RKO (cell line): Measurements from ENCODE around the gene KNDC1.
"Not testable (repeated sequence)": the region's sequence is repeated elsewhere in the genome, so short reads cannot be mapped to it uniquely, and the experiment has no call there.

ENCODE experiments used
- DNase-seq: peaks from one replicate; pipeline ENCODE4 v3.0.0-alpha.2; 2016; ENCODE audit warnings: low spot score

The KNDC1 gene

GRCh38 chr10:133259602-133259989, 99.6 kb downstream of the KNDC1 start:
- DNase-seq, result no peak

DNA sequence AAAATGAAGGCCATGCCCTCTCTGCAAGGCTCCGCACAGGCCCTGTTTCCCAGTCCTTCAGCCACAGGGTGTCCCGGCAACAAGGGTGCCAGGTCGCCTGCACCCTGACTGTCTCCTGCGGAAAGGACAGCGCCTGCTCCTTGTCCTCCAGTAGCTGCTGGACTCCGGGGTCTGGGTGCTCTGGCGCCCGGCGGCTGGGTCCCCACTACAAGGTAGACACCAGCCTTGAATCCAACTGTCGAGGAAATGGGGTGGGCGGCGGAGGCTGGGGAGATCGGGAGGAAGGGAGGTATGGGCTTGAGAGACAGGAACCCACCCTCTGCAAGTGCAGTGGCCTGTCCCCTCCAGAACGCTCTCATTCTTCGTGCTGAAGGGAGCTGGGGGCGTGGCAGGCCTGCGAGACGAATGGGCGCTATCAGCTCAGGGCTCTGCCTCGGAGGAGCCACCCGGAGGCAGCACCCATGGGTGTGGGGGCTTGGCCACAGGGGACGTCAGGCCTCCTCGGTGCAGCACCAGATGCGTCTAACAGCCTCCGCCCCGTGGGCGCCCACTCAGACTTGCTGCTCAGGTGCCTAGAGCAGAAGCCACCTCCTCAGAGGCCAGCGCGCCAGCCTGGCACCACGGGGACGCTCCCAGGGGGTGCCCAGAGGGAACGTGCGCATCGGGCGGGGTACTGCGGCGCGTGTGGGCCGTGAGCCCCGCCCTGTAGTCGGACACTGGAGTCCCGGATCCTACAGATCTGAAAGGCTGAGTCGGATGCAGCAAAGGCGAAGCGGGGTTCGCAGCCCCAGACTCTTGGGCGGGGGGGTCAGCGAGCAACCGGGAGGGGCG, 101.1 kb downstream of the KNDC1 start:
- peak; percentile 67 for DNase-seq

DNA sequence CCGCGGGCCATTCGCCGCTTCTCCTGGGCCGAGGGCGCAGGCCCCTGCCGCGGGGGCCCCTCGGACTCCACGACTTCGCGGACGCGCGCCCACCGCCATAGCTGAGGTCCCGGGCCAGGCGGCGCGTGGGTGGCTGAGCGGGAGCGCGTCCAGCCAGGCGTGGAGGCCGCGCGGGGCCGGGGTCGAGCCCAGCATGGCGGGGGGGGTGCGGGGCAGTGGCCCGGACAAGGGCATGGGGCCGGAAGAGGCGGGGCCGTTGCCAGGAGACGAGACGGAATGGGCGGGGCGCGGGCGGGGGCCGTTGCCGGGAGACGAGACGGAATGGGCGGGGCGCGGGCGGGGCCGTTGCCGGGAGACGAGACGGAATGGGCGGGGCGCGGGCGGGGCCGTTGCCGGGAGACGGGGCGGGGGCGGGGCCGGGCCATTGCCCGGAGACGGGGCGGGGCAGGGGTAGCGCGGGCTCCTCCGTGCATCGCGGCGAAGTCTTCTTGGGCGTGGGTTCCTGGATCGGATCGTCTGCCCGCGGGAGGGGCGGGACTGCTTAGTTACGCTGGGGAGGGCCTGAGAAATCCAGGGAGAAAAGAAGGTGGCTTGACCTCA, 101.8 kb downstream of the KNDC1 start:
- peak; percentile 79 for DNase-seq

DNA sequence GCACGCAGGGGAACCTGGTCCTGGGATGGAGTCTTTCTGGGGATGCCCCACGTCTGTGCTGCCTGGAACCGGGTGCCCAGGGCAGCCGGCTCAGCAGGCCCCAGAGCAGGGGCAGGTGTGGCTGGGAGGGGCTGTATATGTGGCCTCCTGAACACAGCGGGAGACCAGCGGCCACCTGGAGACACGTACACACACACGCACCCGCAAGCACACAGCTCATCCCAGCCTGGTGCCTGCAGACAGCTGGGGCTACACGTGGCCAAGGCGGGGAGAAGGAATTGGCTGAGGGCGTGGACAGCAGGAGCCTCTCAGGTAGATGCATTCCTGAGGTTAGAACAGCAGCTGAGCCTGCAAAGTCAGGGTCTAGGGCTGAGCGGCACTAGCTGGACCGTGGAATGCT, 102.7 kb downstream of the KNDC1 start:
- no peak for DNase-seq

- no peak for DNase-seq
These were observed 103.7 kb downstream of the KNDC1 start for GRCh38 chr10:133263674-133264073.

- DNase-seq, result no peak
These were observed 104.4 kb downstream of the KNDC1 start for GRCh38 chr10:133264461-133264860.

GRCh38 chr10:133265052-133265451, 105.0 kb downstream of the KNDC1 start:
- not testable (repeated sequence) for DNase-seq

DNA sequence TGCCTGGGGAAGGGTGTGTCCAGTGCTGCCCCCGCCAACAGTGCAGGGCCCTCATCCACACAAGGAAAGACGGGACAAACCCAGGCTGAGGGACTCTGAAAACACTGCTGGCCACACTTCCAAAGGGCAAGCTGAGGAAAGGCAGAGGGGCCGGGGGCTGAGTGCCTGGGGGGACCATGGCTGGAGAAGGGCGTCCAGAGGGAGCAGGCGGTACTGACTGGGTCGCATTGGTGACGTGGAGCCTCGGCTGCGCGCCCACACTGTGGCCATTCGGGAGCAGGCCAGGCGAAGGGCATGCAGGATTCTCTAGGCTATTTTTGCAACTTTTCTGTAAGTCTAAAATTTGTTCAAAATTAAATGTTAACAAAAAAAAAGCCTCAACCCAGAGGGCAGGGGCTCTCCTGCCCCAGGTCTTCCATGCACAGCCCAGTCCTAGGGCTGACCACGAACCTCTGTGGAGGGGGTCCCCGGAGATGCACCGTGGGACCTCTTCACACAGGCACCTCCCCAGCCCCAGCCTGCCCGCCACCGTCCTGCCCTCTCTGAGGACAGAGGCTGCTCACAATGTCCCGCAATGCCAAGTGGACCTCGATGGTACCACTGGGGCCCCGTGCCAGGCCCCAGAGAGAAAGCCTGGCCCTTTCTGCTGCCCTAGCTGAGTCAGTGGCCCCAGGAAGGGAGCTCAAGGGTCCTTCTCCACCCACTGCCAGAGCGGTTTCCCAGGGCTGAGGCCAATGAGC, 106.2 kb downstream of the KNDC1 start:
- no peak for DNase-seq

GRCh38 chr10:133267293-133267692, 107.3 kb downstream of the KNDC1 start:
- no peak for DNase-seq

DNA sequence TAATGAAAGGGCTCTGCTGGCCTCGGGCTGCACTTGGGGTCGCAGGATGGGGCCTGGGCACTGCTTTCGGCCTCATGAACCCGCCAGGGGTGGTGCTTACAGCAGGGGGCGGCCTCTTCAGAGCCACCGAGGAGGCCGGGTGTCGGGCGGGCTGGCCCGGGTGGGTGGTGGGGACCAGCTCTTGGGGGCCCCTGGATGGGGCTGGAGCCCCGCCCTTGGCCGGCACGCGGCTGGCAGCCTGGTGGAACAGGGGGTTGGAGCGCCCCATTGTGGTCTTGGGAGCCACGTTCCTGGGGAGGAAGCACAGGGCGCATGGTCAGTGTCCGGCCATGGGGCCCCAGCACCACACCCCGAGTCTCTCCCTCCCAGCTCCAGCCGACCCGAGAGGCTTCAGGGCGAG, 107.8 kb downstream of the KNDC1 start:
- DNase-seq, result no peak

DNA sequence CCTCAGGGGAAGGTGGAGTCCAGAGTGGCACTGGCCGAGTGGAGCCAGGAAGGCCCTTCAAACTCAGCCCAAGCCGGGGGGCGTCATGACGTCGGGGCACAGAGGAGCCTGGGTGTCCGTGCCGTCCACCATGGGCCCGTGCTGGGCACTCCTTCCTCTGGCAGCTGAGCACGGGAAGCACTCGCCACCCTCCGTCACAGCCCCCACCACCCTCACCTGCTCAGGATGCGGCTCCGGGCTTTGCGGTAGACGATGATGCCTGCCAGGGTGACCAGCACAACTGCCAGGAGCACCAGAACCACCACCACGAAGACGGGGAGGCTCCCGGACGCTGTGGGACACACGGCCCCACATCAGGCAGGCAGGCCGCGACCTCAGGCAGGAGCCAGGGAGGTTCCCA, 108.5 kb downstream of the KNDC1 start:
- no peak for DNase-seq

DNA sequence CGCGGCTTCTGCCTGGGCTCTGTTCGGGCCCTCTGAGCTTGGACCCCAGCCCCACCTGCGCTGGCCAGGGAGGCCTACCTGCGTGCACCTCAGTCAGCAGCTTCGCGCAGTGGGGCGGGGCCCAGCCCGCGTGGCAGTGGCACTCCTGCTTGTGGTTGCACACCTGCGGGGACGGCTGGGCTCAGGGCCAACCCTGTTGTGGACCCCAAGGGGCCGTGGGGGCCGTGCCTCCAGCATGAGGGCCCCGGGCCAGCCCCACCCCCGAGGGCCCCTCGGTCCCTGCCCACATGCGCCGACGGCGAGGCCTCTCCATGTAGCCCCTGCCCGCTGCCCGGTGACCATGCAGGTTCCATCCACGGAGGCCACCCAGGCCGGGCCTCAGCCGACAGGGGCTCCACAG, 109.3 kb downstream of the KNDC1 start:
- no peak for DNase-seq

DNA sequence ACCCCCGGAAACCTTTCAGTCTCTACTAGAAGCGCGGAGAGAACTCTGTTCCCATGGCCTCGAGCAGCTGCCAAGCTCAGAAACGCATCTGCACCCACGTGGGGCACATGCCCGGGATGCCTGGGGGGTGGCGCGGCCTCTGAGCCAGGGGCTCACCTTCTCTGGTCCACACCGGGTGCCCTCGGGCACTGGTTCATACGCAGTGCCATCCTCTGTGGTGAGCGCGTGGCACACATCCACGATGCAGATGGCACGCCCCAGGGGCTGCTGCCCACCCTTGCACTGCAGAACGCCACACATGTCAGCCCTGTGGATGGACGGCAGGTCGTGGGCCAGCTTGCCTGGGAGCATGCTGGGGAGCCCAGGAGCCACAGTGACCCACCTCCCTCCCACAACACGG, 110.2 kb downstream of the KNDC1 start:
- no peak for DNase-seq

DNA sequence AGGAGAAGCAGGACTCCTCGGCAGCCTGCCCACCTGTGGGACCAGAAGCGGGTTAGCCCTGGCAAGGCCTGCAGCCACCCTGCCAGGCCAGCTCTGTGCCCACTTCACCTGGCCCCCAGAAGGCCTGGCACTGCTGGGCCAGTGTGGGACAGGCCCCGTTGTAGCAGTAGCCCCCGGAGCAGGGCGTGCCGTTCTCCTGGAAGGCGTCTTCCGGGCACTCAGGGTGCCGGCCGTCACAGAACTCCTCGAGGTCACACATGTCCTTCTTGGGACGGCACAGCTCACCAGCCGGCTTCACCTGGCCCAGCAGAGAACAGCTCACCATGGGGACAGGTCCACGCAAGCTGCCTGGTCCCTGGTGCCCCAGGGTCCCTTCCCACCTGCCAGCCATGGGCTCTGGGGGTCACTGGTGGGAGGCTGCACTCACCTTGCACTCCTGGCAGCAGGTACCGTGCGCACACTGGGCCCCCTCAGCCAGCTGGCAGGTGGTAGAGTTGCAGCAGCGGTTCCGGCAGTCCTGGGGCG, 110.8 kb downstream of the KNDC1 start:
- DNase-seq, result no peak

DNA sequence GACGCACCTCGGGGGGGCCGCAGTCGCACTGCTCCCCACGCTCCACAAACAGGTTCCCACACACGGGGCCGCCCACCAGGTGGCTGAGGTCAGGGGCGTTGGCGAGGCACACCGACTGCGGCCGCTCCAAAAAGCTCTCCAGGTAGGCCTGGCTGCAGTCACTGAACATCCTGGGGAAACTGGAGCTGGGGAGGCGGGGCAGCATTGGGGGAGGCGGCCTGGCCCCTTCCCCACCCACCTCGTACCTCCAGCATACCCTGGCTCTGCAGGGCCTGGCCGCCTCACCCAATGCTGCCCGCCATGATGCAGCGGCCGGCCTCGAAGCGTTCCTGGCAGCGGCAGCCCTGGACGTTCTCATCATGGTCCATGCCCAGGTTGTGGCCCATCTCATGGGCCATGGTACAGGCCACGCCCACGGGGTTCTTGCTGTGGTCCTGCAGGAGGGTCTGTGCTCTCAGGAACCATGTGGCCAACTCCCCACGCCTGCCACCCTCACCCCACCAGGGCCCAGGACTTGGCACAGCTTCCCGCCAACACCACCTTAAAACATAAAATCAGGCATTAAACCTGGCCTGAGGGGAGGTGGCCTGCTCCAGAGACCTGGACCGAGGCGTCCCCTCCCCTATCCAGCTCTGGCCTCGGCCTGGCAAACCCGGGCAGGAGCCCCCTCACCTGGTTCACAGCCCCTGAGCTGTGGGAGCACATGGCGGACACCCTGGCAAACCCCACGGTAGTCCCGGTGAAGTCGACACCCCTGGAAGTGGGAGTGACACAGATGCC, 111.7 kb downstream of the KNDC1 start:
- no peak for DNase-seq

GRCh38 chr10:133272301-133272963, 112.4 kb downstream of the KNDC1 start:
- DNase-seq, result no peak

- no peak for DNase-seq
These were observed 113.0 kb downstream of the KNDC1 start for GRCh38 chr10:133272964-133273420.

DNA sequence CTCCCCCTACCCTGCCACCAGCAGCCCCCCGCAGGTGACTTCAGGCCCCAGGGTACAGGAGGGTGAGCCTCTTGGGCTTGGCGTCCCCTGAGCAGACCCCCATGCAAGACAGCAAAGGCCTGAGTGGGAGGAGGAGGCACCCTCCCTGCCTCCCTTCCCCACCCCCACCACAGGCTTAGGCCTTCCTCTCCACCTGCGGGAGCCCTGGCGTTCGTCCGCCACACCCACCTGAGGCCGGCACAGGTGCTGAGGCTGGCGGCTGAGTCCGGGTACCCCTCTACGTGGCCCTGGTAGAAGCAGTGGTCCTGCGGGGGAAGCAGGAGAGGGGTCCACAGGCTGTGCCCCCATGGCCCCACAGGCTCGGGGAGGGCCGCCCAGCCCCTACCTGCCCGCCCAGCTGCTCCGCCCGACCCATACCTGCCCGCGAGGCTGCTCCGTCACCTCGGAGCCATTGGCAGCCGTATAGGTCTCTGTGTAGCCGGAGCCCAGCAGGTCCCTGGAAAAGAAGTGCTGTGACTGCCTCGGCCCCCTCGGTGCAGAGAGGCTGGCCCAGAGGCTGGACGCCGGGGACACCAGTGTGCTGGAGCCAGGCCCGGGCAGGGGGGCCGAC, 113.6 kb downstream of the KNDC1 start:
- DNase-seq, result no peak

DNA sequence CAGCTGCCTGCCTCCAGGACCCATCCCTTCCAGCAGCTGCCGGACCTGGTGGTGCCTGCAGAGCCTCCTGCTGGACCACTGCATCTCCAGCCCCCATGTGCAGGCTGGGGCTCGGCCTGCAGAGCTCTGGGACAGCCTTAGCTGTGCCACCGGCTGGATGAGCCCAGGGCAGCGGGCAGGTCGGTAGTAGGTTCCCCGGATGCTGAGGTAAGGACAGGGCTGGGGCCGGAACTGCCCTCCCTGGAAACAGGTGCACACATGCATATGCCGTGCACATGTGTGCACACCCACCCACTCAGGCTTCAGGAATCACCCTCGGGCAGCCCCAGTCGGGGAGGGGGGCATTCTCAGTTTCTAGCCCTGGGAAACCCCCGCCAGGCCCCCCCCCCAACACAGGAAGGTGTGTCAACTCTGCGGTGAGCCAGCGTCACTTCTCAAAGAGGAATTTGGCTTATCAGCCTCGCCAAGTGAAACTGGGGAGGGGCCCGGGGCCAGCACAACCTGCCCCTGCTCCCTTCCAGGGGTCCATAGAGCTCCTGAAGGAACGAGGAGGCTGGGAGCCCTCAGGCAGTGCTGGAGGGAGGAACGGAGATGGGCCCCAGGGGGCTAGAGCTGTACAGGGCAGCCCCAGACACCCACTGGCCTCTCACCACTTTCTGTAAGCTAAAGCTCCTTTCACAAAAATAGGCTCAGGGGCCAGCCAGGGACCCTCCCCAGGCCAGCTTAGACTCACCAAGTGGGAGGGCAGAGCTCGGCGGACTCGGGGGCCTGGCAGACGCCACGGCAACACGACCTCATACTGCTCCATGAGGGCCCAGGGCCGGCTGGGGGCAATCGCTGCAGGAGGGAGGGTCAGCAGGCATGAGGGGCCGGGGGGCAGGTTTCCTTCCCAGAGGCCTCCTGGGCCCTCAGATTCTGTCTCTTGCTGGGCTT, 115.0 kb downstream of the KNDC1 start:
- DNase-seq, result no peak

- no peak for DNase-seq
These were observed 115.7 kb downstream of the KNDC1 start for GRCh38 chr10:133275684-133276092.
